ENCODE measurements around the gene LDHB. TPM values are rescaled to one million over a fixed set of nuclear protein-coding genes. Genes with fewer than 3 reads are reported as not detected.
"Not testable (repeated sequence)": the region's sequence is repeated elsewhere in the genome, so short reads cannot be mapped to it uniquely, and the experiment has no call there.

LDHB gene
- total RNA-seq, 1 experiment from 2014 or later, result 2,316 TPM

DNA sequence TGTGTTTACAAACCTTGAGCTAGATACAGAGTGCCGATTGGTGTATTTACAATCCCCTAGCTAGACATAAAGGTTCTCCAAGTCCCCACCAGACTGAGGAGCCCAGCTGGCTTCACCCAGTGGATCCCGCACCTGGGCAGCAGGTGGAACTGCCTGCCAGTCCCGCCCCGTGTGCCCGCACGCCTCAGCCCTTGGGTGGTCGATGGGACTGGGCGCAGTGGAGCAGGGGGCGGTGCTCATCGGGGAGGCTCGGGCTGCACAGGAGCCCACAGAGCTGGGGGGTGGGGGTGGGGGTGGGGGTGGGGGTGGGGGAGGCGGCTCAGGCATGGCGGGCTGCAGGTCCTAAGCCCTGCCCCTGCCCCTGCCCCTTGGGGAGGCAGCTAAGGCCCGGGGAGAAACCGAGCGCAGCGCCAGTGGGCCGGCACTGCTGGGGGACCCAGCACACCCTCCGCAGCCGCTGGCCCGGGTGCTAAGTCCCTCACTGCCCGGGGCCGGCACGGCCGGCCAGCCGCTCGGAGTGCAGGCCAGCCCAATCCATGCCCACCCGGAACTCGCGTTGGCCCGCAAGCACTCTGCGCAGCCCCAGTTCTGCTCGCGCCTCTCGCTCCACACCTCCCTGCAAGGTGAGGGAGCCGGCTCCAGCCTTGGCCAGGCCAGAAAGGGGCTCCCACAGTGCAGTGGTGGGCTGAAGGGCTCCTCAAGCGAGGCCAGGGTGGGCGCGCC lies 16.3 kb upstream of the LDHB start:
- peaks cover 19% of the 10 kb centered on the region; the same call in 1 of the 2 replicates for H3K27me3 ChIP-seq
- not testable (repeated sequence) for H3K36me3 ChIP-seq, H3K9me3 ChIP-seq, H3K4me3 ChIP-seq, DNase-seq

DNA sequence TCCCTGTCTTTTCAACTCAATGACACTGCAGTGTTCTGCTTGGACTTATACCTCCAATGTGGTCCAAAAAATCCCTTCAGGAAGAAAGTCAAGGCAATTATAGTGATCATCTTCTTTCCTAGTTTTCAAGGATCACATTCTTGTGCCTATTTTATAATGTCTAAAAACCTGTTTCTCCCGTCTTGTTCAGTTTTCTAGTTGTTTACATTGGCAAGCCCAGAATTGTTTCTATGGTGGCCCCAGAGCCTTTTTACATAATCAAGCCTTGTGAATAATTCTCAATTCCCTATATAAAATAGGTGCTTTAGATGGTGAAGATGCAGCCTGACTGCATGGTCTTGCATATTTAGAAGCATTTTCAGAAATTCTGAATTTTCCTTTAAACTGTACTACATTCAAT lies 14.5 kb upstream of the LDHB start:
- no peaks in the 10 kb centered on the region for H3K36me3 ChIP-seq
- peaks cover 24% of the 10 kb centered on the region for H3K27me3 ChIP-seq
- no peak for DNase-seq
- H3K4me3 ChIP-seq, result no peak overlapping the region
- no peaks in the 10 kb centered on the region for H3K9me3 ChIP-seq

DNA sequence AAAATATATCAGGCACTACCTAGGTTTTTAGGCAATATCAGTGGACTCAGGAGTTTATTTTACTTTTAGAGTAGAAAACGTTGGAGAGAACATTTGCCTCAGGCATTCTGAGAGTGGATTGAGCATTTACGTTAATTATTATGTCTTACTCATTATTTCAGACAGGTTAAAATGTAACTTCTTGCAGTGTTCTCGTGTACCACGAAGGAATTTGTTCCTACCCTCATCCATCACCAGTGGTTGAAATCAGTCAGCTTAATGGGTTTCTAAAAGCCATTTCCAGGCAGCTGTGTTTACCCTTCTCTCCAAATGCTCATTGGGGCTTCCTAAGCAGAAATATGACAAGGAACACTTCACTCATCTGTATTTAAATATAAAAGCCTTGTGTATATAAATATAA lies 9.1 kb upstream of the LDHB start:
- Histone ChIP-seq H3K9me3 (peaks cover 2% of the 10 kb centered on the region; the same call in 1 of the 2 replicates), H3K27me3 (peaks cover 12% of the 10 kb centered on the region), H3K36me3 (no peaks in the 10 kb centered on the region), H3K4me3 (no peak overlapping the region)
- DNase-seq, result no peak

DNA sequence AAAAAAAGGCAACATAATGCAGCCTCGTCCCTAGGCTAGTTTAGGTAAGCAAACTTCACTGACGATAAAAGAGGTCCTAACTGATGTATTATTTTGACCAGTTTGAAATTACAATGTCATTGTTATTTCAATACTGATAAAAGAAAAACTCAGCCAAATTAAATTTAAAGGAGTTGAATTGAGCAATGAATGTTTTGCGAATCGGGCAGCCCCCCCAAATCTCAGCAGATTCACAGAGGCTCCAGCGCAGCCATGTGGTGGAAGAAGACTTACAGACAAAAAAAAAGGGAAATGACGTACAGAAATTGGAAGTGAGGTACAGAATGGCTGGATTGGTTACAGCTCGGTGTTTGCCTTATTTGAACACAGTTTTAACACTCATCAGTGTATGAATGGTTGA lies 8.2 kb upstream of the LDHB start:
- H3K9me3 ChIP-seq, result peaks cover 2% of the 10 kb centered on the region; the same call in 1 of the 2 replicates

DNA sequence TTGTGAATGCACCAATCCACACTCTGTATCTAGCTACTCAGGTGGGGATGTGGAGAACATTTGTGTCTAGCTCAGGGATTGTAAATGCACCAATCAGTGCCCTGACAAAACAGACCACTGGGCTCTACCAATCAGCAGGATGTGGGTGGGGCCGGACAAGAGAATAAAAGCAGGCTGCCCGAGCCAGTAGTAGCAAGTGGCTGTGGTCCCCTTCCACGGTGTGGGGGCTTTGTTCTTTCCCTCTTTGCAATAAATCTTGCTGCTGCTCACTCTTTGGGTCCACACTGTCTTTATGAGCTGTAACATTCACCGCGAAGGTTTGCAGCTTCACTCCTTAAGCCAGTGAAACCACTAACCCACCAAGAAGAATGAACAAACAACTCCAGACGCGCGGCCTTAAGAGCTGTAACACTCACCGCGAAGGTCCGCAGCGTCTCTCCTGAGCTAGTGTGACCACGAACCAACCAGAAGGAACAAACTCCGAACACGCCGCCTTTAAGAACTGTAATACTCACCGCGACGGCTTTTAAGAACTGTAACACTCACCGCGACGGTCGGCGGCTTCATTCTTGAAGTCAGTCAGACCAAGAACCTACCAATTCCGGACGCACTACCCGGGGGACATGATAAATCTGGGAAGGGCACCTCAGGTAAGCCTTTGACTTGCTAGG lies 4.6 kb upstream of the LDHB start:
- Histone ChIP-seq H3K9me3 (peaks cover 2% of the 10 kb centered on the region; the same call in 1 of the 2 replicates), H3K27me3 (no peaks in the 10 kb centered on the region; the same call in none of the 2 replicates), H3K4me3 (no peak overlapping the region), H3K36me3 (peaks cover 3% of the 10 kb centered on the region; the same call in 1 of the 2 replicates)
- no peak for DNase-seq

More for the DNA sequence above, 8.2 kb upstream of the LDHB start:
- Histone ChIP-seq H3K36me3 (no peaks in the 10 kb centered on the region), H3K4me3 (no peak overlapping the region), H3K27me3 (peaks cover 8% of the 10 kb centered on the region)
- no peak for DNase-seq

DNA sequence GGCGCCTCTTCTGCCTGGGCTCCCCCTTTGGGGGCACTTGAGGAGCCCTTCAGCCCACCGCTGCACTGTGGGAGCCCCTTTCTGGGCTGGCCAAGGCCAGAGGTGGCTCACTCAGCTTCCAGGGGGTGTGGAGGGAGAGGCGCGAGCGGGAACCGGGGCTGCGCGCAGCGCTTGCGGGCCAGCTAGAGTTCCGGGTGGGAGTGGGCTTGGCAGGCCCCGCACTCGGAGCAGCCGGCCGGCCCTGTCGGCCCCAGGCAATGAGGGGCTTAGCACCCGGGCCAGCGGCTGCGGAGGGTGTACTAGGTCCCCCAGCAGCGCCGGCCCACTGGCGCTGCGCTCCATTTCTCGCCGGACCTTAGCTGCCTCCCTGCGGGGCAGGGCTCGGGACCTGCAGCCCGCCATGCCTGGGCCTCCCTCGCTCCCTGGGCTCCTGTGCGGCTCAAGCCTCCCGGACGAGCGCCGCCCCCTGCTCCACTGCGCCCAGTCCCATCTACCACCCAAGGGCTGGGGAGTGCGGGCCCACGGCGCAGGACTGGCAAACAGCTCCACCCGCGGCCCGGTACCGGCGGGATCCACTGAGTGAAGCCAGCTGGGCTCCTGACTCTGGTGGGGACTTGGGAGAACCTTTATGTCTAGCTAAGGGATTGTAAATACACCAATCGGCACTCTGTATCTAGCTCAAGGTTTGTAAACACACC lies 3.9 kb upstream of the LDHB start:
- not testable (repeated sequence) for H3K9me3 ChIP-seq, DNase-seq, H3K27me3 ChIP-seq, H3K4me3 ChIP-seq
- H3K36me3 ChIP-seq, result peaks cover 10% of the 10 kb centered on the region

DNA sequence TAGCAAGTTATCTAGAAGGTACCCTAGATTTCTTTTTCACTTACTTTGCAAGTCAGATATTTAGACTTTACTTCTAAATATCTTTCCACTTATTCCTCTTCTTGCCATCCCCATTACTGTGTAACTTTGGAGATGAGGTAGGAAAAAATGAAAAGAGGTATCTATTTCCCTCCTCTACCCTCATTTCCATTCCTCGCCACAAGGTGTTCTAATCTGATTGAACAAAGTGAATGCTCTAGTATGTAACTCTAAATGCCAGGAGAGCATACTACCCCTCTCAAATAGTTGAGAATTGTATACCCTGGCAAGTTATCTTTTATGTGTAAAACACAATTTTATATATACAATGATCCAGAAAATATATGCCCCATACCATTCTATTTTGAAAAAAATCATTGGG lies 1.7 kb upstream of the LDHB start:
- Histone ChIP-seq H3K36me3 (peaks cover 32% of the 10 kb centered on the region), H3K27me3 (no peaks in the 10 kb centered on the region; the same call in none of the 2 replicates), H3K9me3 (peaks cover 2% of the 10 kb centered on the region; the same call in 1 of the 2 replicates), H3K4me3 (no peak overlapping the region)
- DNase-seq, result no peak

DNA sequence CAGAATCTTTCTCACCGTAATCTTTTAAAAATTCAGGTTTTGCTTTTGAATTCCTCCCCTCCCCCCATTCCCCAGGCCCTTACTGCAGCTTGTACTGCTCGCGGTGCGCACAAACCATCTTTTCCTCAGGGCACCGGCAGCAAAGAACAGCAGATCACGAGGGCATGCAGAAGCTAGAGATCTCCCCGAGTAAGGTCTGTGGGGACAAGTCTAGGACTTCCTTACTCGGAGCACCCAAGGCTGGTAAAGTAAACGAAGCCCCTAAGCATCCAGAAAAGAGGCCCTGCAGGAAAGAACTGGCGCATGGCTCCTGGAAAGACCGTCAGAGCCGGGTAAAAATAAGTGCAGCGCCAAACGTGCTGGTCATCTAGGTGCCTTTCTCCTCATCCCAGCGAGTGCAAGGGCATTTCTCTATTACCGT lies 727 bp downstream of the LDHB start:
- Histone ChIP-seq H3K27me3 (no peaks in the 10 kb centered on the region; the same call in none of the 2 replicates), H3K9me3 (no peaks in the 10 kb centered on the region), H3K36me3 (peaks cover 57% of the 10 kb centered on the region), H3K4me3 (peak overlapping the region; percentile 97)
- peak; percentile 49 for DNase-seq

DNA sequence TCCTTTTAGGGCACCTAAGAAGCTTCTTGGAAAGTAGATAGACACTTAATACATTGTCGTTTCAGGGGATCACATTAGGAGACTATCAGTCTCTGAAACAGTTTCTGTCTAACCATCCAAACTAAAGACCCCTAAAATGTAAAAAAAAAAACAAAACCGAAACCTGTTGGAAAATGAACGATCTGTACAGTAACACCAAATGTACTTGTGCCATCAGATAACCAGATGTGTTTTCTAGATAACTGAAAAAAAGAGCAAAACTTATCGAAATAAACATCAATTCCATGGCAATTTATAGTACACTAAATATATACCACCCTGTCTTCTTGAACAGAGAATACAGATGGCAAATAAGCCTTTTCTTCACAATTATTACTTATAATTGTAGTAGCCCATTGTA lies 2.1 kb downstream of the LDHB start:
- Histone ChIP-seq H3K27me3 (no peaks in the 10 kb centered on the region; the same call in none of the 2 replicates), H3K9me3 (no peaks in the 10 kb centered on the region), H3K36me3 (peaks cover 70% of the 10 kb centered on the region), H3K4me3 (peak overlapping the region; percentile 97)
- DNase-seq, result no peak

DNA sequence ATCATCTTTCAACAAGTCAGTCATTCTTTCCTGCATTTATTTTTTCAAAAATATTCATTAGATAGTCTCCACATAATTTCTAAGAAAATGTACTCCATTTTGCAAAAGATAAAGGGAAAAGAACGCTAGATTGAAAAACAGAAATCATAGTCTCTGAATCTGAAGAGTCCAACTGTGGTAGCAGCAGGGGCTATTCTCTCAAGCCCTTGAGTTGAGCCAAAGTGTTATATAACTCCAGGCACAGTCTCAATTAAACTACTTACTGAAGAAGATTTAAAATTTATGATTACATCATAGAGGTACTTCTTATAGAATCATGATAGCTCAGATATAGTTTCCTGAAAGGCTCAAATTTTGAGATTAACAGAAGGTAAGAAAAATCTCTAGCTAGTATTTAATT lies 5.8 kb downstream of the LDHB start:
- no peak for DNase-seq
- Histone ChIP-seq H3K9me3 (no peaks in the 10 kb centered on the region), H3K27me3 (no peaks in the 10 kb centered on the region), H3K4me3 (no peak overlapping the region), H3K36me3 (peaks cover 95% of the 10 kb centered on the region)

DNA sequence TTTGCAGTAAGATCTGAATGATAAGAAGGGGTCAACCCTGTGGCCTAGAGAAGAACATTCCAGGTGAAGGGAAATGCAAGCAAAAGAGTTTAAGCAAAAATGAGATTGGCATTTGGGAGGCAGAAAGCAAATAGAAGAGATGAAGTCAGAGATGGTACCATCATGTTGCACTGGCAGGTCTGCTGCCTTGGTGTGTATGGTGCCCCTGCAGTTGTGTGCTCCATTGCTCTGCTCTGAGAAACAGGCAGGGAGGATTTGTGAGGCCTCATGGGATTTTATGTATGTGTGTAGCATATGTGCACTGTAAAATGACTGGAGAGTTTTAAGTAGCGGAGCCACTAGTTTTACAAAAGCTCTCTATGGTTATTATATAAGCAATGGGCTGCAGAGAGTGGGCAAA lies 6.6 kb downstream of the LDHB start:
- Histone ChIP-seq H3K9me3 (no peaks in the 10 kb centered on the region), H3K36me3 (peaks cover 95% of the 10 kb centered on the region)

DNA sequence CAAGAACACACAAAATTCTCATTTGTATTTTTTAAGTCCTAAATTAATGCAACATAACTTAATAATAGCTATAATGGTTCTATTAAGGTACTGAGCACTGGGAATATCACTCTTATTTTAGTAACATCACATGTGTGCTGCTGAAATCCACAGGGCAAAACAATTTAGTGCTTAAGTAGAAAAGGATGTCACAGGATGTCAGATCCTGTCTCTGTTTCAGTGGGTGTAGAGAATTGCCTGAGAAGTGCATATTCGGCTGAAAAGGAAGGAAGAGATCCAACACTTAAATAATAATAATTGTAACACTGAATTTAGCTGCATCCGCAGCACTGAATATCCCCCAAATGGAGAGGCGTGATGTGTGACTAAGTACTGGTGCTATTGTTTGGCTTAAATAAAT lies 8.6 kb downstream of the LDHB start:
- Histone ChIP-seq H3K27me3 (no peaks in the 10 kb centered on the region), H3K9me3 (no peaks in the 10 kb centered on the region), H3K4me3 (no peak overlapping the region), H3K36me3 (peaks cover 94% of the 10 kb centered on the region)
- DNase-seq, result no peak

More for the DNA sequence above, 6.6 kb downstream of the LDHB start:
- DNase-seq, result no peak
- H3K4me3 ChIP-seq, result no peak overlapping the region
- no peaks in the 10 kb centered on the region for H3K27me3 ChIP-seq

DNA sequence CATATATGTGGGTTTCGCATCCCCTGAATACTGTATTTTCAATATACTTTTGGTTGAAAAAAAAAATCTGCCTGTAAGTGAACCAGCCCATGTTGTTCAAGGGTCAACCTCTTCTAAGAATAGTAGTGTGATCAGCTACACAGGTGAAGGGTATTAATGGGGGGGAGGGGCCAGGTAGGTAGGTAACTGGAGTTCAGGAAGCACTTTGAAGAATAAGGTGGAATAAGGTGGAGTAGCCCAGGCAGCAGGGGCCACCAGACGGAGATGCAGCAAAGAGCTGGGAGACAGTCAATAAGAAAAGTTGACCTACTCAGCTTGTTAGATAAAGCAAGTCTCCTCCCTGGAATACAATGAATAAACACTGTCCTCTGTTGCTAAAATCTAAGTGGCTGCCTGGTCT lies 9.3 kb downstream of the LDHB start:
- Histone ChIP-seq H3K4me3 (no peak overlapping the region), H3K36me3 (peaks cover 94% of the 10 kb centered on the region), H3K9me3 (no peaks in the 10 kb centered on the region), H3K27me3 (no peaks in the 10 kb centered on the region)
- no peak for DNase-seq

DNA sequence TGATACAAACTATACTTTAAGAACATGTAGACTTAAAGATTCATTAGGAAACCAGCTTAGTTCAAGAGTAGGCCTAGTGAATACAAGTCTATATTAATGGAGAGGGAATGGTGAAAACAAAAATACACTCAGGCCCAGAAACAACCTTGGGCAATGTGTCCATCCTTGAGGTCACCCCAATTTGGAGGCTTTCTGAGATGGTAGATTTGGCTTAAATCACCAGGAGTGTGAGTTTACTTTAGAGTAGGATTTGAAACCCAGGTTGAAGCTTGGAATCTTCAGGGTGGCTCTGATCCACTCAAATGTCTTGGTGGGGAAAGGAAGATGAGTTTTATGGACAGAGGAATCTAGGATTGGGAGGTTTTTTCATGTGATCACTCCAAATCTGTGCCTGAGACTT lies 10.5 kb downstream of the LDHB start:
- no peak for DNase-seq
- Histone ChIP-seq H3K9me3 (no peaks in the 10 kb centered on the region), H3K27me3 (no peaks in the 10 kb centered on the region), H3K36me3 (peaks cover 94% of the 10 kb centered on the region), H3K4me3 (no peak overlapping the region)

DNA sequence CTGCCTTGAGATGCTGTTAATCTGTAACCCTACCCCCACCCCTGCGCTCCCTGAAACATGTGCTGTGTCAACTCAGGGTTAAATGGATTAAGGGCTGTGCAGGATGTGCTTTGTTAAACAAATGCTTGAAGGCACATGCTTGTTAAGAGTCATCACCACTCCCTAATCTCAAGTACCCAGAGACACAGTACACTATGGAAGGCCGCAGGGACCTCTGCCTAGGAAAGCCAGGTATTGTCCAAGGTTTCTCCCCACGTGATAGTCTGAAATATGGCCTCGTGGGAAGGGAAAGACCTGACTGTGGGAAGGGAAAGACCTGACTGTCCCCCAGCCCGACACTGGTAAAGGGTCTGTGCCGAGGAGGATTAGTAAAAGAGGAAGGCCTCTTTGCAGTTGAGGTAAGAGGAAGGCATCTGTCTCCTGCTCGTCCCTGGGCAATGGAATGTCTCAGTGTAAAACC lies 12.6 kb downstream of the LDHB start:
- H3K36me3 ChIP-seq, result peaks cover 94% of the 10 kb centered on the region
- H3K9me3 ChIP-seq, H3K4me3 ChIP-seq, DNase-seq, H3K27me3 ChIP-seq: not testable (repeated sequence)

DNA sequence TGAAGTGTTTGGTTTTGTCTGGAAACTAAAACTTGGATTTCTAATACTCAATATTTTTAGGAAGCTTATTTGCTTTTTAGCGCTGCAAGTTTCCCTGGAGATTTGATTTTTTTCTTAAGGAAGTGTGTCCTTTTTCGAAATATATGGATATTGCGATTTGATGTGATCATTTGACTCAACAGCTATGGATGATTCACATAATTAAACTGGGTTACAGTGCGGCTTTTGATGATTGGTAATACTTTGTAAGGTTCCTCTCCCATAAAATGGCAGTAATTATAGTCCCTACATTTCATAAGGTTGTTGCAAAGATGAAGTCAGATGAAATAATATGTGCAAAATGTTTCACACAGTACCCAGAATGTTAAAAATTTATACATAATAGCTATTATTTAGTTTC lies 13.1 kb downstream of the LDHB start:
- no peak for DNase-seq
- no peaks in the 10 kb centered on the region for H3K9me3 ChIP-seq
- H3K36me3 ChIP-seq, result peaks cover 93% of the 10 kb centered on the region
- no peaks in the 10 kb centered on the region for H3K27me3 ChIP-seq
- no peak overlapping the region for H3K4me3 ChIP-seq

DNA sequence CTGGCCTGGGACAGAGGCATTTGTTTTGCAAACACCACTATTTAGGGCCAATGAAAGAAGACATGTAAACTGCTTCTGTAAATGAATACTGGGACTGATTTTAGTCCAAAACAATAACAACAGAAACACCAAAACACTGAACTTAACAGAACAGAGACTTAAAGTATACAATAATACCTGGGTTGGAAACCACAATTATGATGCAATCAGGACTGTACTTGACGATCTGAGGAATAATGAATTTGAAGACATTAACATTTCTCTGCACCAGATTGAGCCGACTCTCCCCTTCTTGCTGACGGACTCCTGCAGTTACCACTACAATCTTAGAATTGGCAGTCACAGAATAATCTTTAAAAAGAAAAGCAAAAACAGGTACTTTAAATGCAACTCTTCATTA lies 13.9 kb downstream of the LDHB start:
- no peaks in the 10 kb centered on the region for H3K9me3 ChIP-seq
- no peak for DNase-seq
- H3K4me3 ChIP-seq, result no peak overlapping the region
- no peaks in the 10 kb centered on the region for H3K27me3 ChIP-seq
- peaks cover 93% of the 10 kb centered on the region for H3K36me3 ChIP-seq

Data from MG63 (cell line).